ENCODE results near the gene RBMS3. TPM values are rescaled to one million over a fixed set of nuclear protein-coding genes. Genes with fewer than 3 reads are reported as not detected.

Gene RBMS3
- total RNA-seq, 2 experiments from 2014 or later, result 0.15 to 3.0 TPM

DNA sequence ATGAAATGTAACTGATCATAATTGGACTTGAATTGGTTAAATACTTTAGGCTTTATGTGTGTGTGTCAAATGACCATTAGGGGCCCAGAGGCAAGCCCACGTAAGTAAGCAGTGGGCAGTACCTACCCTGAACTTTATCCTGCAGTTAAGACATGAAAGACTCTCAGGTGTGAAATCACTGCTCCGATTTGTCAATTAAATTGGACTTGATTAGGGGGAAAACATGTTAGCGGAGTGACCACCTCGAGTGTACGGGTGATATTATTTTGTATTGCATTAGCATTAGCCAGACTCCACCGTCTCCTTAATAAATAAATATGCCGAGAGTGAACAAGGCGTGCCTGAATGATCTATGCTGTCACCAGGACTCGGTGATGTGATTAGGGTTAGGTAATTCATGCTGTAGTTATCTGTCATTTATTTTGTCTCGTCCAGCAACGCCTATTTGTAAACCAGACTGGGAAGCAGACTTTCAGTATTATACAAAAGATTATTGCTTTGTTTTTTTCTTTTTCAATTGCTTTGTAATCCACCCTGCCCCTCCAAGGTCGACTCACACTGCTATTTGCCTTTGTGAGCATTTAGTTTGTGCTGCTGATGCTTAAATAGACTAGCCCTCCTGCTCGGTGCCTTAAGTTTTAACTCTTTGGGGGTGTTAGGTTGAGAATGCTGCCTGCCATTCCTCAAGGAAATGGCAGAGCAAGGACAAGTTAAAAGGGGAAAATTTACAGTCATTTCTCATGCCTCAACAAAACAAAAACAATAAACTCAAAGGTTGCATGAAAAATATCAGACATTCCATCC, 1.8 kb downstream of the RBMS3 start:
- Mint-ChIP-seq H3K4me1 (peaks cover 27% of the 10 kb centered on the region), H3K4me3 (peak overlapping the region; percentile 64), H3K9me3 (ENCODE audit: low read depth) (no peaks in the 10 kb centered on the region), H3K27me3 (peaks cover 21% of the 10 kb centered on the region), H3K27ac (no peak overlapping the region), H3K36me3 (no peaks in the 10 kb centered on the region)
- CTCF ChIA-PET, result no interaction called here
- DNase-seq (no peak), ATAC-seq (no peak)

DNA sequence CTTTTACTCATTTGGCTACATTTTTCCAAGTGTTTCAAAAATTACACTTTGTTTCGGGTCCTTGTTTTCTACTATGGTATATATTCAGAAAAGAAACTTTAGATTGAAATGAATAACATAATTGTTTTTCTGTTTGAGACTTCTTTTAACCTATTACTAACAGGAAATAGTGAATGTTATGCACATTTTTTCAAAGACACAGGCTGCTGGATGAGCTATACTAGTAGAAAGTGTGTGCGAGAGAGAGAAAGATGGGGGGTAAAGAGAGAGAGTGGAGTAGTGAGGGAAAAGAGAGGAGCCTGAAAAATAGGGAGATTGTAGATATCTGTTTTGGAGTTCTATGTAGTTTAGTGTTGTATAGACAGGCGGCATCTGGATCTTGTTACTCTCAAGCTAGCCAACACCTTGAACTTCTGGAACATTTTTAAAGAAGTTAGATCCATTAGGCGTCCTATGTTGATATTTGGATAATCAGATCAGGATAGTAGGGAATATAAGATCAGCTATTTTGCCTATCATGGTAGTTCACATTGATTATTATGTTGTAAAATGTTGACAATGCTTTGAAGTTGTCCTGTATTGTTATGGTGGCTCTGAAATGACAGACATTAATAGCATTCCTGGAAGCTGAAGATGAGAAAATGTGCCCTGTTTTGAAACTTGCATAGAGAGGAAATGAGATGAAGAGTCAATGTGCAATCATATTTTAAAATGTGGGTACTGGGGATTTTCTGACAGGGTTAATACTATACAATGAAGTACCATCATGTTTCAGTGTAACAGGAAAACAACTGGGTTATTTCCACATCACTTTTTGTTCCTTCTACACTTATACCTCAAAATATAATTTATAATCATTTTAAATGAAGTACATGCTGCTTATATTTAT, 2.6 kb downstream of the RBMS3 start:
- Mint-ChIP-seq H3K27ac (peak overlapping the region; percentile 4), H3K4me1 (peaks cover 27% of the 10 kb centered on the region), H3K4me3 (peak overlapping the region; percentile 2), H3K27me3 (peaks cover 21% of the 10 kb centered on the region), H3K36me3 (no peaks in the 10 kb centered on the region), H3K9me3 (ENCODE audit: low read depth) (no peaks in the 10 kb centered on the region)
- DNase-seq, result no peak
- ATAC-seq, result no peak
- CTCF ChIA-PET, result no interaction called here

DNA sequence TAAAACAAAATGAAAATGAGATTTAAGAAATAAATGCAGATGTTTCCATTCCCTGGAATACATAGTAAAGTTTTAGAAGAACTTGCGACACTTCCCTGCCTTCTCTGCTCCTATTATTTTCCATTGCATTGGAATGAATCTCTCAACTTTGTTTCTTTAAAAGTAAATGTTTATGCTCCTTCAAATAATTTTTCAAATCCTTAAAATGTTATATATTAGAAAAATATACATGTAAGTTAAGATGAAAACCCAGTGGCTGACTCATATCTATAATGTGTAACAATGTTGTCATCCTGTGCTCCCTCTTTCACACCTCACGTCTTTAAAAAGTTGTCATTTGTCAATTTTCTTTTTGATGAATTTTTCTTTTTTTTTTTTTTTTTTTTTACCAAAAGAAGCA, 3.6 kb downstream of the RBMS3 start:
- Mint-ChIP-seq H3K27ac (no peak overlapping the region), H3K9me3 (ENCODE audit: low read depth) (no peaks in the 10 kb centered on the region), H3K4me1 (peaks cover 27% of the 10 kb centered on the region), H3K27me3 (peaks cover 21% of the 10 kb centered on the region), H3K36me3 (no peaks in the 10 kb centered on the region), H3K4me3 (no peak overlapping the region)
- CTCF ChIA-PET, result no interaction called here
- ATAC-seq (no peak), DNase-seq (no peak)

DNA sequence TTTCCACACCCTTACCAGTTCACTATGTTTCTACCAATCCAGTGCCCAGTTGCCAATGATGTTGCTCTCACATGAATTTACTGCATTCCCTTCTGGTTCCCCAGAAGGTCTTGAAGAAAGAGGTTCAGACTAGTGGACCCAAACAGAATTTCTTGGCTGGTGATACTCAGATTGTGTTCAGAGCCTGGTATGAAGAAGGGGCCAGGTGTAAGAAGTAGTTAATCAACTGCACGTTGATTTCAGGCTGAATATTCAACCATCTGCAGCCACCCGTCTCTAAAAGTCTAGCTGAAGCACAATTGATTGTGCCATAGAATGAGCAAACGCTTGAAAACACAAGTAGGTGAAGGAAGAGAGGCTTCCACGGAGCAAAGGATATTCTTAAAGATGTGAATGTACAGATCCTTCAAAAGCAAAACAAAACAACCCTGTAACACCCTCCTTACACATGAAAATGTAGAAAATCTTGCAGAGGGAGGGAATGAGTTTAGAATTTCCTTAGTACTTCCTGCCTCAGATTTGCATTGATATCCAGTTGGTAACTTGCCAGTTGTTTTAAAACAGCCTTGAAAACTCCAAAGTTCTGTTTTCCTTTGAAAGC, 4.7 kb downstream of the RBMS3 start:
- Mint-ChIP-seq H3K9me3 (ENCODE audit: low read depth) (no peaks in the 10 kb centered on the region), H3K27ac (no peak overlapping the region), H3K27me3 (peaks cover 20% of the 10 kb centered on the region), H3K4me1 (peaks cover 24% of the 10 kb centered on the region), H3K36me3 (no peaks in the 10 kb centered on the region), H3K4me3 (no peak overlapping the region)
- DNase-seq (no peak), ATAC-seq (no peak)
- CTCF ChIA-PET, result no interaction called here

DNA sequence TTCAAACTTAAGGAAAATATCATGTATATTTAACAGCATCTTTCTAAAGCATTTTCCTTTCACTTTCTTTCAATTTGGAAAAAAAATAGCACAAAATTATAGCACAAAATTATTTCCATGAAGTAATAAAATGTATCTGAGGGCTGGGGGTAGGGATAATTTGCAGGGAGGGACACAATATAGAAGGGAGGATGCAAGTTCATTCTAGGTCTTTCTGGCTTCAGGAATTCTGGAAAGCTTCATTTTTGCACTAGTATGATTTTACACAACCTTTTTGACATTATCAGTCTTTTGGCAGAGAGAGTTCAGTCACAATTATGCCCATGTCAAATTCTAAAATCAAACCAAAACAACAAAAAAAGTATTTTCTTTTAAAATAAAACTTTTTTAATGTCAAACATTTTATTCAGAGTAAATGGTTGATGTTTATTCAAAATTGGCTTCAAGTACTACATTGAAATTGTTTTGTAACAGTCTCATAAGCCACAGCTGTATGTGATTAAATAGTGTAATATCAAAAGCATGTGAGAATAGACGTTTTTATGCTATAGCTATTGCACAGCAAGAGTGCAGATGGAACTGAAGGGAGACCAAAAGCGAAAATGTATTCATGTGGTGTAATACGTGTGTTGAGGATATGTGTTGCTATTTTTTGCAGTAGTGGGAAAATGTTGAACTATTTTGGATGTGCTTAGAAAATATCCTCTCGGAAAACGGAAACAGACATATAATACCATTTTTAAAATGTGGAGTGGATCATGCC, 5.8 kb downstream of the RBMS3 start:
- peaks cover 17% of the 10 kb centered on the region for H3K4me1 Mint-ChIP-seq
- no peak for DNase-seq
- H3K36me3 Mint-ChIP-seq, result no peaks in the 10 kb centered on the region
- peaks cover 13% of the 10 kb centered on the region for H3K27me3 Mint-ChIP-seq
- no peaks in the 10 kb centered on the region for H3K9me3 Mint-ChIP-seq (ENCODE audit: low read depth)
- CTCF ChIA-PET, result no interaction called here
- no peak for ATAC-seq
- no peak overlapping the region for H3K4me3 Mint-ChIP-seq
- H3K27ac Mint-ChIP-seq, result no peak overlapping the region

DNA sequence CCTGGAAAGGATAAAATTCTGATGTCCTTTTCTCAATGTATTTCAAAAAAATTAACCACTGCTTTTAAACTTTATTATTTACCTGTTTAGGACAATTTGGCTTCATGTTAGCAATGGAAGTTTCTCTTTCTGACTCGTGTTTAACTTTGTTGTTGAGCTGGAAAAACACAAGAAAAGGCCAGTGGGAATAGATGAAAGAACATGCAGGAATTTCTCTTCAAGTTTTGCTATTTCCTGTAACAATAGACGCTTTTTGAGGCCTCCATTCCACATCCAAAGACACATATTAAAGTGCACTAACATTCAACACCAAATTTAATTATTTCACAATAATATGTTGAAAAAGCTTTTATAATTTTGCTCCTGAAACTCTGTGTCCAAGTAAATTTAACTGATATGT, 9.7 kb downstream of the RBMS3 start:
- no peak for ATAC-seq
- Mint-ChIP-seq H3K4me3 (no peak overlapping the region), H3K9me3 (ENCODE audit: low read depth) (no peaks in the 10 kb centered on the region), H3K36me3 (no peaks in the 10 kb centered on the region), H3K27me3 (no peaks in the 10 kb centered on the region), H3K27ac (no peak overlapping the region), H3K4me1 (no peaks in the 10 kb centered on the region)
- no peak for DNase-seq
- CTCF ChIA-PET, result no interaction called here

DNA sequence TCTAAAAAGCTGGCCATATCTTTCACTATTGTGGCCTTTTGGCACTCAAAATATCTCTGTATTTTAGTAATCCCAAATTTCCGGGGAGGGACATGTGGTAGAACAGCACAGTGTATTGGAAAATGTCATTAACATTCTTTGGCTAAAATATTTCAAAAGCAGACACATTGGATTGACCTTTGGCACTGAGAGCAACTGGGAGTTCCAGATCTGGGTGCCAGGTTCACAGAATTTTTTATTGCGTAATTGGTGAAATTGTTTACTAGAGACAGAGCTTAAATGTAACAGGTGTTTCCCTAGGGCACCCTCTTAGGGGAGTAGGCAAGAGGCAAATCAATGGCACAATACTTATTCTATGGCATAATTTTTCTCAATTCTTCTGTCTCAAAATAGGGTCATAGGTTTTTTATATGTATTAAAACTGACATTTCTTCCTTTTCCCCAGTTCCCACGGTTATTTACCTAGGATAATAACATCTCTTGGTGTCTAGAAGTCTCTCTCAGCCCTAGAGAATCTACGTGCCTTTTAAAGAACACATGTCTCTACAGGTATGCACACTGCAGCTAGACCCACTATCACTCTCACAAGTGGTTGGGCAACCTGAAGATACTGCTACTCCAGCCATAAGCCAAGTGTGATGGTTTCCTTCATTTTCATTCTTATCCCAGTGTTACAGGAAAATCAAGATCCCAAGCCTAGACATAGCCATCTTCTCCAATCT, 10.6 kb downstream of the RBMS3 start:
- Mint-ChIP-seq H3K36me3 (no peaks in the 10 kb centered on the region), H3K9me3 (ENCODE audit: low read depth) (no peaks in the 10 kb centered on the region), H3K4me3 (no peak overlapping the region), H3K27me3 (no peaks in the 10 kb centered on the region), H3K27ac (no peak overlapping the region), H3K4me1 (no peaks in the 10 kb centered on the region)
- CTCF ChIA-PET, result no interaction called here
- DNase-seq, result no peak
- ATAC-seq, result no peak

DNA sequence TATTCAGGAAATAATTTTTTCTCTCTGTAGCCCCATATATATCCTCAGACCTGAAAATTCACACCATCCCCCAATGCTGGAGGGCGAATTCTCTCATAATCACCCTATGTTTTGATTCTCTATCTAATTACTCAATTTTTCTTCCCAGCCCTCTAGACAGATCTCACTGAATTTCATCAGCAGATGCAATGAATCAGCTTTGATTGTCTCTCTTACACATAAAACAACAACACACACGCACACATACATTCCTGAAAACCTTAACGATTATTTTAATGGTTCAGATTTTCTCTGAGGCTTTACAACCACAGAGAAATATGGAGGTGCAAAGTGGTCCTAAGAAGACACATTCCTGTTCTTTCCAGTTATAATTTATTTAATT, 11.1 kb downstream of the RBMS3 start:
- no peaks in the 10 kb centered on the region for H3K4me1 Mint-ChIP-seq
- H3K36me3 Mint-ChIP-seq, result no peaks in the 10 kb centered on the region
- H3K9me3 Mint-ChIP-seq (ENCODE audit: low read depth), result no peaks in the 10 kb centered on the region
- no peaks in the 10 kb centered on the region for H3K27me3 Mint-ChIP-seq
- DNase-seq (no peak), ATAC-seq (no peak)
- H3K4me3 Mint-ChIP-seq, result no peak overlapping the region
- CTCF ChIA-PET, result no interaction called here
- no peak overlapping the region for H3K27ac Mint-ChIP-seq

DNA sequence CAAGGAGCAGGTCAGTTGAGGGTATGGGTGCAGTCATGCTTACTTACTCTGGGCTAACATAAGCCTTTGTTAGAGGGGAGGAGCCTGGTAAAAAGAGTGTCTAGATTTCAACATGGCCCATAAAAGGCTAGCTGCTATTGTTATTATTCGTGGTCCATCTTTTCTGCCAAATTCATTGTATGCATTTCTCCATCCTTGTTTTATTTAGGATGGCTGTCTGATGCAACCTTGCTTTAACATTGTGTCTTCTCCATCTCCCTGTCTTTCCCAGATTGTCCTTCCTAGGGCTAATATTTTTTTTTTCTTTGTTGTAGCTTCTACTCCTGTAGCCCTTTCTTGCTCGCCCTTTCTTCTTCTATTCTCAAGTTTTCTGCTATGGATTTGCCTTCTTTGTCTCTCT, 12.6 kb downstream of the RBMS3 start:
- H3K9me3 Mint-ChIP-seq (ENCODE audit: low read depth), result peaks cover 3% of the 10 kb centered on the region
- H3K4me3 Mint-ChIP-seq, result no peak overlapping the region
- H3K27me3 Mint-ChIP-seq, result no peaks in the 10 kb centered on the region
- ATAC-seq, result no peak
- no peak overlapping the region for H3K27ac Mint-ChIP-seq
- no peak for DNase-seq
- CTCF ChIA-PET, result no interaction called here
- no peaks in the 10 kb centered on the region for H3K4me1 Mint-ChIP-seq
- H3K36me3 Mint-ChIP-seq, result no peaks in the 10 kb centered on the region

DNA sequence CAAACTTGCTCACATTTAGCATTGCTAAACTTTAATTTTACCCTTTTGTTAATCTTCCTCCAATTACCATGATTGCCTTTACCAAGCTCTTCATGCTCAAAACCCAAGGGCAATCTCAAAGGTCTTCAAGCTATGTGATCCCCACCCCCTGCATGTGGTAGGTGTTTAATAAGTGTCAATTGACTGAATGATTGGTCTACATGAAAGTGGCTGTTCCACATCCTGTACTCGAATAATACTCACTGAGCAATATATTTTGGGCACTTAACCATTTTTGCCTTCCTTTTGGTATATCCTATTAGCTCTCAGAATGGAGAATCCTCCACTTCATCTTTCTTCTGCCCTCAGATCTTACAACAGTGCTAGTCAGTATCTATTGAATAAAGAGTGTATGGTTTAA, 17.1 kb downstream of the RBMS3 start:
- Mint-ChIP-seq H3K27ac (no peak overlapping the region), H3K4me1 (no peaks in the 10 kb centered on the region), H3K4me3 (no peak overlapping the region), H3K27me3 (no peaks in the 10 kb centered on the region), H3K9me3 (ENCODE audit: low read depth) (peaks cover 3% of the 10 kb centered on the region), H3K36me3 (no peaks in the 10 kb centered on the region)
- no peak for DNase-seq
- ATAC-seq, result no peak
- CTCF ChIA-PET, result no interaction called here

DNA sequence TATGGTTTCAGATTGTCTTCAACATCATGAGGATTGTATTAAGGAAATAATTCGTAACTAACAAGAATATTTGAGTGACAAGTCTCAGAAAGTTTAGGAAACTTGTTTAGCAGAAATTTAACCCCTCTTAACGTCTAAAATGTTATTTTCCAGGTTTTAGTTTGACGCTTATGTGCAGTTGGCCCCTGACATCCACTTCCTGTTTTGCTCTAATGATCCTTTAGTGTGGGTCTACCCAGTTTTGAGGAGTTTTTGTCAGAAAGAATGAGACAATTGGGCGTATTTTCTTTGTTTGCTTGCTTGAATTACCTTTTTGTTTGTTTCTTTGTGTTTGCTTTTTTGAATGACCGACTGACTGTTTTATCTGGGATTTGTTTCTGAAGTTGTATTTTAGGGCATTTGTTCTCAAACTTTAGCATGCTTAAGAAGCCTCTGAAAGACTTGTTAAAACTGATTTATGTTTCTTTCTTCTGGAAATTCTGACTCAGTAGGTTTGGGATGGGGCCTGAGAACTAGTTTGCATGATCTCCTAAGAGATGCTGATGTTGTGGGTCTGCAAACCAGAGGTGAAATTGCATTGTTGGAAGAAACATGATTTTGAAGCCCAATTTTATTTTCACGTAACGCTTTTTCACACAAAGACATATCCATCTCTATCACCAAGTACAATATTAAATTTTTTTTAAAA, 20.6 kb downstream of the RBMS3 start:
- no peaks in the 10 kb centered on the region for H3K36me3 Mint-ChIP-seq
- ATAC-seq, result no peak
- H3K4me1 Mint-ChIP-seq, result no peaks in the 10 kb centered on the region
- no peak for DNase-seq
- no peaks in the 10 kb centered on the region for H3K27me3 Mint-ChIP-seq
- no peak overlapping the region for H3K4me3 Mint-ChIP-seq
- peaks cover 3% of the 10 kb centered on the region for H3K9me3 Mint-ChIP-seq (ENCODE audit: low read depth)
- CTCF ChIA-PET, result no interaction called here
- no peak overlapping the region for H3K27ac Mint-ChIP-seq

DNA sequence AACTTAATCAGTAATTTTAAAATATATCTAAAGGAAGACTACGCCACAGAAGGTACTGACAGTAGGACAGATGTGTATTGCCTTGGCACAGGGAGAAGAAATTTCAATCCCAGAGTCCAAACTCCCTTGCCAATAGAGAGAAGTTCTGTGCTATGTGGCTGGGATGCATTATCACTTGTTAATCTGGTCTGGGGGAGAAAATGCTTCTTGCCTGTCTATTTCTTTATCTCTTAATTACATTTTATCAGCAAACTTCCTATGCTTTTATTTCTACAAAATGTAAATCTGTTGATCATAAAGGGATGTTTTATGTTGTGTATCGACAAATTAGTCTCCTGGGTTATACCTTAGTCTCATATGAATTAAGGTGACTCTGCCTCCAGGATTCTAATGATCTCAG, 21.7 kb downstream of the RBMS3 start:
- H3K9me3 Mint-ChIP-seq (ENCODE audit: low read depth), result peaks cover 3% of the 10 kb centered on the region
- H3K27me3 Mint-ChIP-seq, result no peaks in the 10 kb centered on the region
- H3K36me3 Mint-ChIP-seq, result no peaks in the 10 kb centered on the region
- DNase-seq (no peak), ATAC-seq (no peak)
- no peaks in the 10 kb centered on the region for H3K4me1 Mint-ChIP-seq
- no peak overlapping the region for H3K4me3 Mint-ChIP-seq
- no peak overlapping the region for H3K27ac Mint-ChIP-seq
- CTCF ChIA-PET, result no interaction called here

Data from activated CD8-positive, alpha-beta memory T cell treated with anti-CD3 and anti-CD28 coated beads, Interleukin-2, amount 10 ng/mL, durations not matched to agents 7 days and 5 days (primary cell).